Right hindlimb (tissue), 1 donor: ENCODE data around the gene LYSMD3.
"Not testable (repeated sequence)": the region's sequence is repeated elsewhere in the genome, so short reads cannot be mapped to it uniquely, and the experiment has no call there.

Experiments
- DNase-seq: peaks from one replicate; pipeline ENCODE4 v3.0.0-alpha.2; 2018

LYSMD3 gene

GRCh38 chr5:90529194-90529938 is at the start of gene LYSMD3:
TSS of gene LYSMD3 (minus strand) at chr5:90529584. CDS start at chr5:90525289, 4,295 bp downstream.
- DNase-seq, result peak; percentile 99

- DNase-seq, result not testable (repeated sequence)
Observed at GRCh38 chr5:90576566-90576965, 47.2 kb upstream of the LYSMD3 start.

- DNase-seq, result no peak
Observed at GRCh38 chr5:90575712-90576111, 46.3 kb upstream of the LYSMD3 start.

- DNase-seq, result no peak
Observed at GRCh38 chr5:90571147-90571773, 41.9 kb upstream of the LYSMD3 start.

GRCh38 chr5:90570034-90570433 is 40.6 kb upstream of the LYSMD3 start:
- no peak for DNase-seq

- no peak for DNase-seq
Observed at GRCh38 chr5:90569084-90569483, 39.7 kb upstream of the LYSMD3 start.

GRCh38 chr5:90565491-90565890 is 36.1 kb upstream of the LYSMD3 start:
- no peak for DNase-seq

- no peak for DNase-seq
Observed at GRCh38 chr5:90563108-90563507, 33.7 kb upstream of the LYSMD3 start.

GRCh38 chr5:90562341-90562740 is 33.0 kb upstream of the LYSMD3 start:
- DNase-seq, result no peak

GRCh38 chr5:90561766-90562165 is 32.4 kb upstream of the LYSMD3 start:
- no peak for DNase-seq

- no peak for DNase-seq
Observed at GRCh38 chr5:90560771-90561170, 31.4 kb upstream of the LYSMD3 start.

GRCh38 chr5:90558344-90559192 is 29.2 kb upstream of the LYSMD3 start, which contains the start of gene ADGRV1:
TSS of gene ADGRV1 (plus strand) at chr5:90558797. CDS start at chr5:90558896, 99 bp downstream.
- peak; percentile 41 for DNase-seq

- DNase-seq, result no peak
Observed at GRCh38 chr5:90557871-90558270, 28.5 kb upstream of the LYSMD3 start.

- no peak for DNase-seq
Observed at GRCh38 chr5:90557391-90557790, 28.0 kb upstream of the LYSMD3 start.

- DNase-seq, result no peak
Observed at GRCh38 chr5:90555666-90556065, 26.3 kb upstream of the LYSMD3 start.

- DNase-seq, result no peak
Observed at GRCh38 chr5:90554358-90555006, 25.1 kb upstream of the LYSMD3 start.

- DNase-seq, result no peak
Observed at GRCh38 chr5:90553711-90554110, 24.3 kb upstream of the LYSMD3 start.

- no peak for DNase-seq
Observed at GRCh38 chr5:90551376-90551775, 22.0 kb upstream of the LYSMD3 start.

GRCh38 chr5:90550963-90551362 is 21.6 kb upstream of the LYSMD3 start:
- no peak for DNase-seq

- DNase-seq, result no peak
Observed at GRCh38 chr5:90549729-90550275, 20.4 kb upstream of the LYSMD3 start.

- no peak for DNase-seq
Observed at GRCh38 chr5:90549223-90549622, 19.8 kb upstream of the LYSMD3 start.

GRCh38 chr5:90548069-90548593 is 18.7 kb upstream of the LYSMD3 start:
- DNase-seq, result no peak
